HG03558 (cell line): Measurements from ENCODE around the gene ME3.
"Not testable (repeated sequence)": the region's sequence is repeated elsewhere in the genome, so short reads cannot be mapped to it uniquely, and the experiment has no call there.

ENCODE experiments used
- ATAC-seq: cut with Tn5 transposase; IDR thresholded peaks from one replicate; pipeline ENCODE4 v1.9.1; 2021; ENCODE audit warnings: moderate number of reproducible peaks; ENCODE audit not compliant: unreplicated experiment; ENCODE audit errors: extremely low read depth

ME3 gene

DNA sequence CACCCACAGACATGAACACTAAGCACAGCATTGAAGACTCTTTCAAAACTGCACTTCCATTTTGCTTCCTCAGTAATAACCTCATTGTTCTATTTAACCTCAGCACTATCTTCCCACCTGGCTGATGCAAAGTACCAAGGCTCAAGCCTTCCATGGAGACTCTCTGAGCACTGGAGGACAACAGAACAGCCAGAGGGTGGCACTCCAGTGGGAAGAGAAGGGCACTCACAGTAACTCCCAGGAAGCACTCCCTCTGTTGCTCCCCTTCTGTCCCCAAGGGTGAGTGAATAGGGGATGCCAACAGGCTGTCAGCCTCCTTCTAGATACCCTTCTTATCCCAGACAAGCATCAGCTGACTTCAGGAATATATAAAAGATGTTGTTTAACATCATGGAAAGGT is 3.5 kb downstream of the ME3 start:
- no peak for ATAC-seq

- no peak for ATAC-seq
Measured at GRCh38 chr11:86666193-86666592, 6.2 kb downstream of the ME3 start.

- ATAC-seq: no peak
Measured at GRCh38 chr11:86664930-86665329, 7.5 kb downstream of the ME3 start.

DNA sequence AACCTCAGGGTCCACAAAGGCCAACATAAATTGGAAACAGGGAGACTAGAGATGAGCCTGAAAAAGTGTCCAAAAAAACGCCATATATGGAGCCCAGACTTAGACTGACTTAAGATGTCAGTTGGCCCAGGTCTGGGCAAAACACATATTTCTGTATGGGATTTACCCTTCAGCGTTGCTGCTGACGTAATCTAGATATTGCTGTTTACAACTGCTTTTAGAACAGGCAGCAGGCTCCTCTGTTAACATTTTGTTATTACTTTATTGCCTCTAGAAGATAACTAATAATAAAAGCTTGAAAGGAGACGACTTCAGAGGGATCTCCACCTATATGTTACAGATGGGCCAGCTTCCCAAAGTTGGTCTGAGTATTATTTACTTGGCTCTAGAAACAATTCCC is 8.7 kb downstream of the ME3 start:
- ATAC-seq: no peak

- ATAC-seq: no peak
Measured at GRCh38 chr11:86663291-86663690, 9.1 kb downstream of the ME3 start.

- ATAC-seq: no peak
Measured at GRCh38 chr11:86660736-86661135, 11.7 kb downstream of the ME3 start.

DNA sequence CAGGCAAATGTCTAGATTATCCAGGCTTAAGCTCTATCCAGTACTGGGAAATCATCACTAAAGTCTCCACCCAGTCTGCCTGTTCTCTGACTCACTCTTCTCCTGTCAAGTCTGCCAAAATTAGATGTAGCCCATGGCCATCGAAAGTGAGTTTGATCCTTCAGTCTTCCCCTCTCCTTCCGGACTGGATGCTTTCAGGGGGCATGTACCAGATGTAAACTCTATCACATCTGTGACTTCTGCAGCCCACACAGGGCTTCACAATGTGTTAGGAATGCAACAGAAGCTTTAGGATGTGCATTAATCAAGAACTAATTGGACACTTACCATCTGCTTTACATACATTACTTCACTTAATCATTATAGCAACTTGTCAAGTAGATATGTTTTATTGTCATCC is 12.3 kb downstream of the ME3 start:
- ATAC-seq: no peak

GRCh38 chr11:86658534-86658933 is 13.9 kb downstream of the ME3 start:
- ATAC-seq: no peak

DNA sequence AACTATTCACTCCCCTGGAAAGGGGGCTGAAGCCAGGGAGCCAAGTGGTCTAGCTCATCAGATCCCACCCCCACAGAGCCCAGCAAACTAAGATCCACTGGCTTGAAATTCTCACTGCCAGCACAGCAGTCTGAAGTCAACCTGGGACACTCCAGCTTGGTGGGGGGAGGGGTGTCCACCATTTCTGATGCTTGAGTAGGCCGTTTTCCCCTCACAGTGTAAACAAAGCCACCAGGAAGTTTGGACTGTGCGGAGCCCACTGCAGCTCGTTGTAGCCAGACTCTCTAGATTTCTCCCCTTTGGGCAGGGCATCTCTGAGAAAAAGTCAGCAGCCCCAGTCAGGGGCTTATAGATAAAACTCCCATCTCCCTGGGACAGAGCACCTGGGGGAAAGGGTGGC is 27.2 kb downstream of the ME3 start:
- ATAC-seq: not testable (repeated sequence)

DNA sequence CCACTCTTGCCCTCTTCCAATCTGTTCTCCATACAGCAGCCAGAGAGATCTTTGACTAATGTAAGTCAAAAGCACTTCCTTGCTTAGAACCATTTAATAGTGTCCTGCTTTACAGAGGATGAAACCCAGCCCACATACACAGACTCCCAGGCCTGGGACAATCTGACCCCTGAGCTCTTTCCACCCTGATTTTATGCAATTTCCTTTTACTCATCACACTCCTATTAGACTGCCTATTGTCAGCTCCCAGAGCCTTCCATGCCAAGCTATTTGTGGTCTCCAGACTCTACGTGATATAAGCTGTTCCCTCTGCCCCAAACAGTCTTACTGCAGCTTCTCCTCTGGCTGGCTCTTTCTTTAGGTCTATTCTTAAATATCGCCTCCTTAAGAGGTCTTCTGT is 28.1 kb downstream of the ME3 start:
- ATAC-seq: no peak

DNA sequence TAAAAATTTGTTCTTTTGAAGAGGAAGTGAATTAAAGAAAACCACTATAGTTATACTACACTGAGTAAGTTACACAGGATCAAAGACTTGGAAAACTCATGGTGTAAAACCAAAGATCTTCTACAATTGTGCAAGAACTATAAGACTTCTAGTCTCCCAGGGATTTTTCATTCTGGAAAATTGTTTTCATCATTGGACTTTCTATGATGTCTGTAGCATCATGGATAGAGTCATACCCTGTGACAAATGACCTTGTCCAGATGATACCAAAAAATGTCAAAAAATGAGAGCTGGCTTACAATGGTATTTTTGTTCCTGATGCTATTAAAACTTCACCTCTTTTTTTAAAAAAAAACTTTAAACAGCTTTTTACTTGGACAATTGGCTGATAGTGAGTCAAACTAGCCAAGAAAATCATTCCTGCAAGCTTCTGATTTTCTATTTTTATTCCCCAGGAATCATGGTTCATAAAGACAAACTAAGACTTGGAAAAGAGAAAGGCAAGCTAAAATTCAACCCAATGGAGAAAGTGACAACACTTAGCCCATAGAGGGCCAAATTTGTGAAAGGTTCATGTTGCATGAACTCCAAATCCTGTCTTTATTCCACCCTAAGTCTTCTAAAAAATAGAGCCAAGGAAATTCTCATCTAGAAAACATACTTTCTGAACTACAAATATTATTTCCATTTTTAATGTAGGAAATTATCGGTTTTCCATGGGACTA is 30.7 kb downstream of the ME3 start:
- no peak for ATAC-seq

GRCh38 chr11:86639137-86639536 is 33.3 kb downstream of the ME3 start:
- ATAC-seq: no peak

DNA sequence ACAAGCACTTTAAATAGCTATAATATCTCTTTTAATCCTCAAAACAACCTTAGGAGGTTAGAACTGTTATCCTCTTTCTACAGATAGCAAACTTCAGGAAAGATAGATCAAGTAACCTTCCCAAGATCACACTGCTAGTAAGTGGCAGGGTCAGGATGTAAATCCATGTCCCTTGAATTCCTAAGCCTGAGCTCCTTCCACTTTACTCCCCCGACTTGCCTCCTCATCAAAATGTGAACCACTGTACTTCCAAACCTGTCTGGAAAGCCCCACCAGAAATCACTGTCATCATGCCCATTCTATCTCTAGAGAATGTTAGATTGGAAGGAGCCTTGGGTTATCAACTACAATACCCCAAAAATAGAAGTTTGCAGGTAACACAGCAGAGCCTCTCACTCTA is 33.7 kb downstream of the ME3 start:
- ATAC-seq: no peak

- no peak for ATAC-seq
Measured at GRCh38 chr11:86637988-86638387, 34.4 kb downstream of the ME3 start.

DNA sequence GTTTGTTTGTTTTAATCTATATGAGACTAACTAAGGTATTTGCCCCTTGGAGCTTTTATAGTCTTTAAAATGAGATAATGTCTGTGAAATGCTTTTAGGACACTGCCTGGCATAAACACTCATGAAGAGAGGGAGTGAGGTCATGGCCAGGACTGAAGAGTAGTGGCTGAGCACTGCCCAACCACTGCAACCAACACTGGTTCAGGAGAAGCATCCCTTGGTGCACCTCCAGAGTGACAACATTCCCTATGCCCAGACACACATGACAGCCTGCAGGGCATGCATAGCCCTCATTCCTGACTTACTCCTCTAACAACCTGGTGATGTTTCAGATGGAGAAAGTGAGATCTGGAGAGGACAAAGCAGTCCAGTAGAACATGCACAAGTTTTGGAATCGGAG is 36.1 kb downstream of the ME3 start:
- ATAC-seq: no peak

- no peak for ATAC-seq
Measured at GRCh38 chr11:86632499-86633269, 39.7 kb downstream of the ME3 start.

- ATAC-seq: no peak
Measured at GRCh38 chr11:86630229-86630981, 42.0 kb downstream of the ME3 start.

DNA sequence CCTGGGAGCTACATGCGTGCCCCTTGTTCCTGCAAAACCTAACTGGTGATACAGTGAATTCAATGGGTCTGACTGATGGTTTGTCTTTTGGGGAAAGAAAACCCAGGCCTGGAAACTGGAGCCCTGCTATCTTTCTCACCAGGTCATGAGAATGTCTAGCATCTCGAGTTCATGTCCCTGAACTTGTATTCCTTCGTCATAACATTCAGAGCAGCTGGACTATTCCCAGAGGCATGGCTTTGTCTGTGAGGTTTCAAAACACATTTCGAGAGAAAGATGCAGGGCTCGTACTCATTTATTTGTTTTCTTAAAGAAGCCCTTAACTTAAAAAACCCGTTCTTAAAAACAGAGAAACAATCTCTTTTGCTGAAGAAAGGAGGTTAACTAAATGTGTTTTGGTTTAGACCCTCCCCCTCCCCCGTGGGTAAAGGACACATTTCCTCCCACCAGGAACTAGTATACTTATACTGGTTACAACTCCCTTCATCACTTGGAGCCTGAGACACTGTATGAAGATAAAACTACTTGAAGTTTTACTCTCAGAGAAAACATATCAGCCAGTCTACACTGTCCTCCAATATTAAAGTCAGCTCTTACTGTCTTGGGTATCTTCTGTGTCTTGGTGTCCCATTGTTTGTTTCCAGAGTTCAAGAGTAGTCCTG is 43.2 kb downstream of the ME3 start:
- ATAC-seq: no peak

DNA sequence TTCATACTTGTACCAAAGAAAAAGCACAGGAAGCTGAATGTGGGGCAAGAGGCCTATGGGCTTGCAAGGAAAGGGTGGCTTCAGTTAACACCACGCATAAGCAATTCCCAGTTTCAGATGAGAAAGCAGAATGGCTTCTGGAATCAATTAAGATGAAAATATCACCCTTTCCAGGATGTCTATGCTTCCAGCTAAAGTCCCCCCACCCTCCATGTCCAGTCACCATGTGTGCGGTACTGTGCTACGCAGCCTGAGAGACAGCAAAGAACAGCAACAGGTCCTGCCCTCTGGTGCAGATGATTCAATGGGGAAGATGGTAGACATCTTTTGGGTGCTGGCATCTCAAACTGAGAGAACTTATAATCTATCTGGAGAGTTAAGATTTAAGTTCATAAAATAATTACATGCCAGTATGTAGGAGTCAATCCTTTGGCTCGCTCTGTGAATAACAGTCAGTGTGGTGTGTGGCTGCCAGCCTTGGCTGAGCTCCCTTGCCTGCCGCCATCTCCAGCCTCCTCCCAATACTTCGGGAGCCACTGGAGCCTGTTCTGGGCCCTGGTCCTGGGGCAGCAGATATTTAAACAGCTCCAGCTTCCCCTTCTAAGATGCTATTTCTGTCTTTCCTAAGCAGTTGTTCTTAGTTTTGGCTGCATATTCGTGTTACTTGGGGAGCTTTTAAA is 44.5 kb downstream of the ME3 start:
- no peak for ATAC-seq

- no peak for ATAC-seq
Measured at GRCh38 chr11:86625981-86626380, 46.4 kb downstream of the ME3 start.
